A673 (cell line): ENCODE measurements around the gene ZNF831.

Experiments
- CTCF ChIP-seq: fragments of 300-800, 200-600 bp; sonication (generic); conservative IDR thresholded peaks from 2 replicates; pipeline ENCODE4 v1.5.1; 2017; ENCODE audit warnings: low read depth, mild to moderate bottlenecking, antibody characterized with exemption, low read length, moderate library complexity, mixed read lengths
- EZH2 ChIP-seq: fragments of 200-600 bp; sonication (generic); IDR thresholded peaks from 2 replicates; pipeline ENCODE4 v1.6.1; 2017; ENCODE audit warnings: borderline replicate concordance, low read depth, mild to moderate bottlenecking, mixed read lengths, antibody characterized with exemption, low read length; ENCODE audit not compliant: poor library complexity, severe bottlenecking

GRCh38 chr20:59120919-59121318 lies 42.7 kb upstream of the ZNF831 start:
- no peak for TF ChIP-seq CTCF
- TF ChIP-seq EZH2 = no peak
